ENCODE data around the gene LRRC3C.

LRRC3C gene

DNA sequence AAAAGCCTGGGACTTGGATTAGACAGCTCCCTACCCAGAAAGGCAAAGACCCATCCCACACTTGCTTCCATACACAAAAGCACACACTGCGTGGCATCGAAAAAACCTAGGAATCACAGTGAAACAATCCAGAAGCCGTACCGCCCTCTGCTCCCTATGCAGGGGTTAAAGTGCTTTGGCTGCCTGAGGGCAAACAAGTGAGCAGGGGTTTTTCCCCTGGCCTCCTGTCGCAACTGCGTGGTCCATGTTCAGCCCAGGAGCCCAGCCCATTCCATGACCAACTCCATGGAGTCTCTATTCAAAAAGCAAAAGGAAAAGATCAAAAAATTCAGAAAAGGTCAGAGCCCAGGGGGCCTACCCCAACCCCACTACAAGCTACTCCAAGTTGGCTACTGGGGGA is 5.5 kb upstream of the LRRC3C start:
- ChIA-PET POLR2A (interaction anchor here (0.7 kb wide), 1 partner anchor 31 kb away, joined by 4 read pairs; no protein-coding TSS in a partner anchor), CTCF (interaction anchor here (0.6 to 0.8 kb wide), 2 partner anchors 56 to 58 kb away, joined by 3 read pairs; no protein-coding TSS in a partner anchor)
- no peak overlapping the region for H3K27ac ChIP-seq (ENCODE audit: extremely low read depth, low read depth, low read length)
- H3K4me1 ChIP-seq (ENCODE audit: control insufficient read depth, insufficient read depth, low read length): peaks cover 9% of the 10 kb centered on the region; the same call in 1 of the 2 replicates
- peaks cover 14 to 54% of the 10 kb centered on the region in 2 experiments; a peak in 2 of 3 replicates for H3K36me3 ChIP-seq (ENCODE audit: control insufficient read depth in 2 of 2, insufficient read depth in 1 of 2, low read length in 2 of 2)
- no peak for TF ChIP-seq ZNF514 (tag by site-specific recombination; IDR thresholded peaks at IDR 0.05)
- TF ChIP-seq ZNF768 (tag by site-specific recombination; IDR thresholded peaks at IDR 0.05): no peak
- no peak for TF ChIP-seq ZNF121 (tag by site-specific recombination; IDR thresholded peaks at IDR 0.05)
- TF ChIP-seq GLI2 (tag by site-specific recombination; IDR thresholded peaks at IDR 0.05; ENCODE audit: borderline replicate concordance, low read depth): no peak
- no peak for TF ChIP-seq ZNF114 (tag by site-specific recombination; IDR thresholded peaks at IDR 0.05)
- no peak for TF ChIP-seq ZNF350 (tag by site-specific recombination; IDR thresholded peaks at IDR 0.05)
- TF ChIP-seq, protein P1, sequence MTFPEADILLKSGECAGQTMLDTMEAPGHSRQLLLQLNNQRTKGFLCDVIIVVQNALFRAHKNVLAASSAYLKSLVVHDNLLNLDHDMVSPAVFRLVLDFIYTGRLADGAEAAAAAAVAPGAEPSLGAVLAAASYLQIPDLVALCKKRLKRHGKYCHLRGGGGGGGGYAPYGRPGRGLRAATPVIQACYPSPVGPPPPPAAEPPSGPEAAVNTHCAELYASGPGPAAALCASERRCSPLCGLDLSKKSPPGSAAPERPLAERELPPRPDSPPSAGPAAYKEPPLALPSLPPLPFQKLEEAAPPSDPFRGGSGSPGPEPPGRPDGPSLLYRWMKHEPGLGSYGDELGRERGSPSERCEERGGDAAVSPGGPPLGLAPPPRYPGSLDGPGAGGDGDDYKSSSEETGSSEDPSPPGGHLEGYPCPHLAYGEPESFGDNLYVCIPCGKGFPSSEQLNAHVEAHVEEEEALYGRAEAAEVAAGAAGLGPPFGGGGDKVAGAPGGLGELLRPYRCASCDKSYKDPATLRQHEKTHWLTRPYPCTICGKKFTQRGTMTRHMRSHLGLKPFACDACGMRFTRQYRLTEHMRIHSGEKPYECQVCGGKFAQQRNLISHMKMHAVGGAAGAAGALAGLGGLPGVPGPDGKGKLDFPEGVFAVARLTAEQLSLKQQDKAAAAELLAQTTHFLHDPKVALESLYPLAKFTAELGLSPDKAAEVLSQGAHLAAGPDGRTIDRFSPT (tag by site-specific recombination; IDR thresholded peaks at IDR 0.05): no peak
- no peak for TF ChIP-seq ZNF10 (tag by site-specific recombination; IDR thresholded peaks at IDR 0.05)
- no peak for TF ChIP-seq ZNF423 (tag by site-specific recombination; IDR thresholded peaks at IDR 0.05)
- TF ChIP-seq MEIS1 (CRISPR knock-in tag; IDR thresholded peaks at IDR 0.05; ENCODE audit: borderline replicate concordance): no peak
- TF ChIP-seq, protein P2, sequence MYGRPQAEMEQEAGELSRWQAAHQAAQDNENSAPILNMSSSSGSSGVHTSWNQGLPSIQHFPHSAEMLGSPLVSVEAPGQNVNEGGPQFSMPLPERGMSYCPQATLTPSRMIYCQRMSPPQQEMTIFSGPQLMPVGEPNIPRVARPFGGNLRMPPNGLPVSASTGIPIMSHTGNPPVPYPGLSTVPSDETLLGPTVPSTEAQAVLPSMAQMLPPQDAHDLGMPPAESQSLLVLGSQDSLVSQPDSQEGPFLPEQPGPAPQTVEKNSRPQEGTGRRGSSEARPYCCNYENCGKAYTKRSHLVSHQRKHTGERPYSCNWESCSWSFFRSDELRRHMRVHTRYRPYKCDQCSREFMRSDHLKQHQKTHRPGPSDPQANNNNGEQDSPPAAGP (tag by site-specific recombination; IDR thresholded peaks at IDR 0.05): no peak
- no peak for TF ChIP-seq ZNF791 (tag by site-specific recombination; IDR thresholded peaks at IDR 0.05)
- no peak for TF ChIP-seq ZXDB (tag by site-specific recombination; IDR thresholded peaks at IDR 0.05)
- TF ChIP-seq ZNF324 (tag by site-specific recombination; IDR thresholded peaks at IDR 0.05): no peak
- TF ChIP-seq ZNF146 (tag by site-specific recombination; IDR thresholded peaks at IDR 0.05): no peak
- no peak overlapping the region for H3K4me3 ChIP-seq (ENCODE audit: low read depth, low read length)
- no peaks in the 10 kb centered on the region for H3K9me3 ChIP-seq (ENCODE audit: control insufficient read depth, insufficient read depth, low read depth, low read length)

DNA sequence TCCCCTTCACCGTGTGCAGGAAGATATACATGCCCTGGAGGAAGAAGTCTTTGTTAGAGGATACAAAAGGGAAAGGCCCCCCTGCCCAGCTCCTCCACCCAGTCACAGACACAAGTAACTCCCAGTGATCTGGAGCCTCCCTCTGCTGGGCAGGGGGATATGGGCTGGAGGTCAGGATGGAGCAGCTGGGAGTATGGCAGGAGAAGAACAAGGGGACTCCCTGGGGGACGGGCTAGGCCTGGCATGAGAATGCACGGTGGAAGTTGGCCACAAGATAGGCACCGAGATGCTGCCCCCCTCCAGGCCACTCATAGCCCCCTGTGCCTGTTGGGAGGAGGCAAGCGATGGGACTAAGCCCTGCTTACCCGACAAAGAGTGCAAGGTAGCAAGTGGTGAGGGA is 4.3 kb upstream of the LRRC3C start:
- ChIA-PET POLR2A (no interaction called here), CTCF (no interaction called here)
- Histone ChIP-seq H3K9me3 (ENCODE audit: control insufficient read depth, insufficient read depth, low read depth, low read length) (no peaks in the 10 kb centered on the region), H3K36me3 (ENCODE audit: control insufficient read depth in 2 of 2, insufficient read depth in 1 of 2, low read length in 2 of 2) (peaks cover 14 to 52% of the 10 kb centered on the region in 2 experiments; a peak in 2 of 3 replicates), H3K27ac (ENCODE audit: extremely low read depth, low read depth, low read length) (no peak overlapping the region), H3K4me3 (ENCODE audit: low read depth, low read length) (no peak overlapping the region), H3K4me1 (ENCODE audit: control insufficient read depth, insufficient read depth, low read length) (peaks cover 9% of the 10 kb centered on the region; the same call in 1 of the 2 replicates)
- no peak for TF ChIP-seq ZNF514 (tag by site-specific recombination; IDR thresholded peaks at IDR 0.05)
- TF ChIP-seq ZNF658 (tag by site-specific recombination; IDR thresholded peaks at IDR 0.05): no peak
- TF ChIP-seq GFI1B (tag by site-specific recombination; IDR thresholded peaks at IDR 0.05): no peak
- TF ChIP-seq ZNF549 (tag by site-specific recombination; IDR thresholded peaks at IDR 0.05): no peak
- TF ChIP-seq ZNF560 (tag by site-specific recombination; IDR thresholded peaks at IDR 0.05; ENCODE audit: borderline replicate concordance): no peak
- TF ChIP-seq, protein P3, sequence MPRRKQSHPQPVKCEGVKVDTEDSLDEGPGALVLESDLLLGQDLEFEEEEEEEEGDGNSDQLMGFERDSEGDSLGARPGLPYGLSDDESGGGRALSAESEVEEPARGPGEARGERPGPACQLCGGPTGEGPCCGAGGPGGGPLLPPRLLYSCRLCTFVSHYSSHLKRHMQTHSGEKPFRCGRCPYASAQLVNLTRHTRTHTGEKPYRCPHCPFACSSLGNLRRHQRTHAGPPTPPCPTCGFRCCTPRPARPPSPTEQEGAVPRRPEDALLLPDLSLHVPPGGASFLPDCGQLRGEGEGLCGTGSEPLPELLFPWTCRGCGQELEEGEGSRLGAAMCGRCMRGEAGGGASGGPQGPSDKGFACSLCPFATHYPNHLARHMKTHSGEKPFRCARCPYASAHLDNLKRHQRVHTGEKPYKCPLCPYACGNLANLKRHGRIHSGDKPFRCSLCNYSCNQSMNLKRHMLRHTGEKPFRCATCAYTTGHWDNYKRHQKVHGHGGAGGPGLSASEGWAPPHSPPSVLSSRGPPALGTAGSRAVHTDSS (tag by site-specific recombination; IDR thresholded peaks at IDR 0.05): no peak
- TF ChIP-seq, protein P4, sequence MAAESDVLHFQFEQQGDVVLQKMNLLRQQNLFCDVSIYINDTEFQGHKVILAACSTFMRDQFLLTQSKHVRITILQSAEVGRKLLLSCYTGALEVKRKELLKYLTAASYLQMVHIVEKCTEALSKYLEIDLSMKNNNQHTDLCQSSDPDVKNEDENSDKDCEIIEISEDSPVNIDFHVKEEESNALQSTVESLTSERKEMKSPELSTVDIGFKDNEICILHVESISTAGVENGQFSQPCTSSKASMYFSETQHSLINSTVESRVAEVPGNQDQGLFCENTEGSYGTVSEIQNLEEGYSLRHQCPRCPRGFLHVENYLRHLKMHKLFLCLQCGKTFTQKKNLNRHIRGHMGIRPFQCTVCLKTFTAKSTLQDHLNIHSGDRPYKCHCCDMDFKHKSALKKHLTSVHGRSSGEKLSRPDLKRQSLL (tag by site-specific recombination; IDR thresholded peaks at IDR 0.05): no peak
- TF ChIP-seq, protein P5, sequence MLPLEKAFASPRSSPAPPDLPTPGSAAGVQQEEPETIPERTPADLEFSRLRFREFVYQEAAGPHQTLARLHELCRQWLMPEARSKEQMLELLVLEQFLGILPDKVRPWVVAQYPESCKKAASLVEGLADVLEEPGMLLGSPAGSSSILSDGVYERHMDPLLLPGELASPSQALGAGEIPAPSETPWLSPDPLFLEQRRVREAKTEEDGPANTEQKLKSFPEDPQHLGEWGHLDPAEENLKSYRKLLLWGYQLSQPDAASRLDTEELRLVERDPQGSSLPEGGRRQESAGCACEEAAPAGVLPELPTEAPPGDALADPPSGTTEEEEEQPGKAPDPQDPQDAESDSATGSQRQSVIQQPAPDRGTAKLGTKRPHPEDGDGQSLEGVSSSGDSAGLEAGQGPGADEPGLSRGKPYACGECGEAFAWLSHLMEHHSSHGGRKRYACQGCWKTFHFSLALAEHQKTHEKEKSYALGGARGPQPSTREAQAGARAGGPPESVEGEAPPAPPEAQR (tag by site-specific recombination; IDR thresholded peaks at IDR 0.05): no peak
- TF ChIP-seq, protein P6, sequence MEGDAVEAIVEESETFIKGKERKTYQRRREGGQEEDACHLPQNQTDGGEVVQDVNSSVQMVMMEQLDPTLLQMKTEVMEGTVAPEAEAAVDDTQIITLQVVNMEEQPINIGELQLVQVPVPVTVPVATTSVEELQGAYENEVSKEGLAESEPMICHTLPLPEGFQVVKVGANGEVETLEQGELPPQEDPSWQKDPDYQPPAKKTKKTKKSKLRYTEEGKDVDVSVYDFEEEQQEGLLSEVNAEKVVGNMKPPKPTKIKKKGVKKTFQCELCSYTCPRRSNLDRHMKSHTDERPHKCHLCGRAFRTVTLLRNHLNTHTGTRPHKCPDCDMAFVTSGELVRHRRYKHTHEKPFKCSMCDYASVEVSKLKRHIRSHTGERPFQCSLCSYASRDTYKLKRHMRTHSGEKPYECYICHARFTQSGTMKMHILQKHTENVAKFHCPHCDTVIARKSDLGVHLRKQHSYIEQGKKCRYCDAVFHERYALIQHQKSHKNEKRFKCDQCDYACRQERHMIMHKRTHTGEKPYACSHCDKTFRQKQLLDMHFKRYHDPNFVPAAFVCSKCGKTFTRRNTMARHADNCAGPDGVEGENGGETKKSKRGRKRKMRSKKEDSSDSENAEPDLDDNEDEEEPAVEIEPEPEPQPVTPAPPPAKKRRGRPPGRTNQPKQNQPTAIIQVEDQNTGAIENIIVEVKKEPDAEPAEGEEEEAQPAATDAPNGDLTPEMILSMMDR (tag by site-specific recombination; IDR thresholded peaks at IDR 0.05): no peak
- no peak for TF ChIP-seq ZNF335 (tag by site-specific recombination; conservative IDR thresholded peaks at IDR 0.05)
- TF ChIP-seq, protein P7, sequence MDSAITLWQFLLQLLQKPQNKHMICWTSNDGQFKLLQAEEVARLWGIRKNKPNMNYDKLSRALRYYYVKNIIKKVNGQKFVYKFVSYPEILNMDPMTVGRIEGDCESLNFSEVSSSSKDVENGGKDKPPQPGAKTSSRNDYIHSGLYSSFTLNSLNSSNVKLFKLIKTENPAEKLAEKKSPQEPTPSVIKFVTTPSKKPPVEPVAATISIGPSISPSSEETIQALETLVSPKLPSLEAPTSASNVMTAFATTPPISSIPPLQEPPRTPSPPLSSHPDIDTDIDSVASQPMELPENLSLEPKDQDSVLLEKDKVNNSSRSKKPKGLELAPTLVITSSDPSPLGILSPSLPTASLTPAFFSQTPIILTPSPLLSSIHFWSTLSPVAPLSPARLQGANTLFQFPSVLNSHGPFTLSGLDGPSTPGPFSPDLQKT (IDR thresholded peaks at IDR 0.05; ENCODE audit: borderline replicate concordance, low read depth, low read length): no peak
- no peak for TF ChIP-seq ZNF366 (tag by site-specific recombination; conservative IDR thresholded peaks at IDR 0.05)
